ENCODE data around the gene ELL2. TPM values are rescaled to one million over a fixed set of nuclear protein-coding genes. Genes with fewer than 3 reads are reported as not detected.

The ELL2 gene
- total RNA-seq, 4 donors from 2014 or later, result 72.2 to 87.6 (median 79.6) TPM

DNA sequence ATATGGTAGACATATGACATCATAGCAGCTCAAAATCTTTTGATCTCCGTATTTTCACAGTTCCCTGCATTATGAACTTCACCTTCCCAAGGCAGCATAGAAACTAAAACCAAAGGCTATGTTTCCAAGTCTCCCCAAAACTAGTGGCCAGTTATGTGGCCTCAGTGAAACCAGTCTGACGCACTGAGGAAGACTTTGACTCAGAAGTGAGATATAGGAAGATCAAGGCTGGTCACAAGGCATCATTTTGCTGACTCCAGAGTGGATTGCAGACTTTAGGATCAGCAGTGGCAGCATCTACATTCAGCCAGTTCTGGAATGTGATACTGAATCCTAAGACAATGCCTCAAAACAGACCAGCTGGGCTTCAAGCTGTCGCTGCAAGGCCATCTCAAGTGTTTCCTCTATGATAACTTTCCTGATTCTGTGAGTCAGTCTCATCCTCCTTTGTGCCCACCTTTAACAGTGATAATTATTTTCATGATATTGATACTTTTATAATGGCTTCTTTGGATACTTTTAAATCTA, 34.4 kb upstream of the ELL2 start:
- no peaks in the 10 kb centered on the region for H3K36me3 ChIP-seq
- no peaks in the 10 kb centered on the region for H3K4me1 ChIP-seq
- TF ChIP-seq EP300 (IDR thresholded peaks at IDR 0.05) (no peak), POLR2A (IDR thresholded peaks at IDR 0.05) (no peak)
- TF ChIP-seq, protein P1, sequence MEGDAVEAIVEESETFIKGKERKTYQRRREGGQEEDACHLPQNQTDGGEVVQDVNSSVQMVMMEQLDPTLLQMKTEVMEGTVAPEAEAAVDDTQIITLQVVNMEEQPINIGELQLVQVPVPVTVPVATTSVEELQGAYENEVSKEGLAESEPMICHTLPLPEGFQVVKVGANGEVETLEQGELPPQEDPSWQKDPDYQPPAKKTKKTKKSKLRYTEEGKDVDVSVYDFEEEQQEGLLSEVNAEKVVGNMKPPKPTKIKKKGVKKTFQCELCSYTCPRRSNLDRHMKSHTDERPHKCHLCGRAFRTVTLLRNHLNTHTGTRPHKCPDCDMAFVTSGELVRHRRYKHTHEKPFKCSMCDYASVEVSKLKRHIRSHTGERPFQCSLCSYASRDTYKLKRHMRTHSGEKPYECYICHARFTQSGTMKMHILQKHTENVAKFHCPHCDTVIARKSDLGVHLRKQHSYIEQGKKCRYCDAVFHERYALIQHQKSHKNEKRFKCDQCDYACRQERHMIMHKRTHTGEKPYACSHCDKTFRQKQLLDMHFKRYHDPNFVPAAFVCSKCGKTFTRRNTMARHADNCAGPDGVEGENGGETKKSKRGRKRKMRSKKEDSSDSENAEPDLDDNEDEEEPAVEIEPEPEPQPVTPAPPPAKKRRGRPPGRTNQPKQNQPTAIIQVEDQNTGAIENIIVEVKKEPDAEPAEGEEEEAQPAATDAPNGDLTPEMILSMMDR (IDR thresholded peaks at IDR 0.05), result no peak
- DNase-seq (ENCODE audit: low spot score in 2 of 2), result no peak
- no peak overlapping the region for H3K4me3 ChIP-seq
- no peak overlapping the region for H3K27ac ChIP-seq
- no peaks in the 10 kb centered on the region for H3K27me3 ChIP-seq
- 91 to 96% methylated on average over 3 of the region's 3 CpGs for WGBS, 2 donors
- no peaks in the 10 kb centered on the region for H3K9me3 ChIP-seq

DNA sequence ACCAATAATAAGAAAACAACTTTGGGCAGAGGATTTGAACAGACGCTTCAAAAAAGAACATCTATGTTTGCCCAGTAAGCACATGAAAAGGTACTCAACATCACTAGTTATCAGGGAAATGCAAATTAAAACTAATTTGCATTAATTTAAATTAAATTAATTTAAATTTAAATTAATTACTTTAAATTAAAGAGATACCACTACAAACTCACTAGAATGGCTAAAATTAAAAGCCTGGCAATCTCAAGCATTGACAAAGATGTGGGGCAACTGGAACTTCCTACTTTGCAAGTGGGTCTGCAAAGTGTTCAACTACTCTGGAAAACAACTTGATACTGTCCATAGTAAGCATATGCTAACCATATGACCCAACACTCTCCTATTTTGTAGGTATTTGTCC, 32.1 kb upstream of the ELL2 start:
- Histone ChIP-seq H3K27me3 (no peaks in the 10 kb centered on the region), H3K4me3 (no peak overlapping the region), H3K27ac (no peak overlapping the region), H3K9me3 (no peaks in the 10 kb centered on the region), H3K4me1 (no peaks in the 10 kb centered on the region), H3K36me3 (no peaks in the 10 kb centered on the region)
- no peak for DNase-seq (ENCODE audit: low spot score in 2 of 2)
- 92 to 94% methylated on average over 1 of the region's 1 CpG for WGBS, 2 donors
- TF ChIP-seq EP300 (IDR thresholded peaks at IDR 0.05) (no peak), POLR2A (IDR thresholded peaks at IDR 0.05) (no peak)
- TF ChIP-seq, protein P1 (IDR thresholded peaks at IDR 0.05), result no peak

DNA sequence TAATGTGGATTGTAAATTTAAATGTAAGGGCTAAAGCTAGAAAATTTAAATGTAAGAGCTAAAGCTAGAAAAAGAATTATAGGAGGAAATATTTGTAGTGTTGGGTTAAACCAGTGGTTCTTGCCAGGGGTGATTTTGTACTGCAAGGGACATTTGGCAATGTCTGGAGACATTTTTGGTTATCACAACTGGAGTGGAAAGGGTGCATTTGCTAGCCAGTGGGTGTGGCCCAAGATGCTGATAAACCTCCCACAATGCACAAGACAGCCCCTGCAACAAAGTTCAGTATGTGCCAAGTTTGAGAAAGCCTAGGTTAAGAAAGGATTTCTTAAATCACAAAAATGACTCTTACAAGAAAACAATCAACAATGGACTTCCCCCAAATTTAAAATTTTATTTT, 31.6 kb upstream of the ELL2 start:
- H3K9me3 ChIP-seq, result no peaks in the 10 kb centered on the region
- no peaks in the 10 kb centered on the region for H3K36me3 ChIP-seq
- H3K4me3 ChIP-seq, result no peak overlapping the region
- H3K27ac ChIP-seq, result no peak overlapping the region
- no peaks in the 10 kb centered on the region for H3K4me1 ChIP-seq
- TF ChIP-seq EP300 (IDR thresholded peaks at IDR 0.05) (no peak), POLR2A (IDR thresholded peaks at IDR 0.05) (no peak)
- TF ChIP-seq, protein P1 (IDR thresholded peaks at IDR 0.05), result no peak
- DNase-seq (ENCODE audit: low spot score in 2 of 2), result no peak
- H3K27me3 ChIP-seq, result no peaks in the 10 kb centered on the region

DNA sequence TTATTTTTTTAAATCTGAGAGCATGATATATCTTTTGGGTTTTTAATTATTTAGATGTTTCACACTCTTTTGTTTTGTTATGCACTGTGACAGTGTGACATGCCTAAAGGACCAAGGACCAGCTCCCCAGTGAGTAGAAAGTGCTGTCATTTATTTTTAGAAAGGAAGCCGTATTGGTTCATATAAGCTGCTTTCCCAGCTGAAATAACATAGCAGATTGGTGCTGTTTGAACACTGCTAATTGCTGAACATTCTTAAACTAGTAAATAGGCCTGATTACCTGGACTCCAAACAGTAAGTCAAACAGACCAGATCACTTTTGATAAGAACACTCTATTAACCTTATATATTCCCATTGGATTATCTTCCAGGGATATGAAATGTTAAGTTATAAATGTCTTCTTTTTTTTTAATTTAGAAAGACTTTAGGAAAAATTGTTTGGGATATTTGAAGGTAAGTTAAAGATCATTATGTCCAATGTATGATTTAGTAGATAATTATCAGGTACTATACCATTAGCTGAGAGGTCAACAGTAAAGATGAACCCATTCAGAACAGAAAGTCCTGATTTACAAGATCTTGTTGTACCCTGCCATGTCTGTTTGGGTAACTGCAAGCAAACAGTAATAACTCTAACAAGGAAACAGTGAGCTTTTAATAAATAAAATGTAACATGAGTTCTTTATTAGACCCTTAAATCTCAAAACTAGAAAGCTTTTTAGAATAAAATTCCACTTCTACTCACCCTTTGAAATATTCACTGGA, 27.8 kb upstream of the ELL2 start:
- no peaks in the 10 kb centered on the region for H3K27me3 ChIP-seq
- no peak overlapping the region for H3K4me3 ChIP-seq
- no peak for DNase-seq (ENCODE audit: low spot score in 2 of 2)
- H3K4me1 ChIP-seq, result no peaks in the 10 kb centered on the region
- H3K9me3 ChIP-seq, result no peaks in the 10 kb centered on the region
- WGBS, 2 donors, result 53 to 62% methylated on average over 1 of the region's 1 CpG
- no peaks in the 10 kb centered on the region for H3K36me3 ChIP-seq
- TF ChIP-seq POLR2A (IDR thresholded peaks at IDR 0.05), result no peak
- TF ChIP-seq, protein P1 (IDR thresholded peaks at IDR 0.05), result no peak
- TF ChIP-seq EP300 (IDR thresholded peaks at IDR 0.05), result no peak
- H3K27ac ChIP-seq, result no peak overlapping the region

DNA sequence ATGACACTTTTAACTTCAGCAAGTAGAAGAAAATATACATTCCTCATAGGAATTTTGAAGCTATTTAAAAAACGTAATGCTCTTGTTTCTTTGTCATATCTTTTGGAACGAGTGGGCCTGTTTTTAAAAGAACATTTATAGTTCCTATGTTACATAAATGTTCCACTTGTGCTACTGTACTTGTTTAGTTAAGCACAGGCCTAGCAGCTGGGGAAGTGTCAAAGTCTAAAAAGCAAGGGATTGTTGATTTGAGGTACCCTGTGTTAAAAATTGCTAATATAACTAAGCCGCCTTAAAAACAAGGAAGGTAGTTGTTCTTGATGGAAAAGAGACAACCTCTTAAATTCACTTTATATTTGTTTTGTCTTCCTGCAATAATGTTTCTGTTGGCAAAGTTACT, 27.2 kb upstream of the ELL2 start:
- no peaks in the 10 kb centered on the region for H3K9me3 ChIP-seq

More for the DNA sequence above, 27.2 kb upstream of the ELL2 start:
- H3K36me3 ChIP-seq, result no peaks in the 10 kb centered on the region
- H3K4me3 ChIP-seq, result no peak overlapping the region
- WGBS, 2 donors, result 45 to 58% methylated on average over 3 of the region's 3 CpGs
- TF ChIP-seq, protein P1 (IDR thresholded peaks at IDR 0.05), result no peak
- TF ChIP-seq POLR2A (IDR thresholded peaks at IDR 0.05) (no peak), EP300 (IDR thresholded peaks at IDR 0.05) (no peak)
- no peaks in the 10 kb centered on the region for H3K27me3 ChIP-seq
- H3K27ac ChIP-seq, result no peak overlapping the region
- H3K4me1 ChIP-seq, result no peaks in the 10 kb centered on the region
- no peak for DNase-seq (ENCODE audit: low spot score in 2 of 2)
